ENCODE results near the gene SEMA6C.

The SEMA6C gene

GRCh38 chr1:151187205-151187604, 40.8 kb upstream of the SEMA6C start:
- no peak overlapping the region for H3K9ac ChIP-seq (ENCODE audit: low read length)
- no peaks in the 10 kb centered on the region for H3K9me3 ChIP-seq (ENCODE audit: insufficient read depth, low read length)
- H3K27ac ChIP-seq (ENCODE audit: low read depth, low read length): no peak overlapping the region
- no peak overlapping the region for H3K4me3 ChIP-seq (ENCODE audit: insufficient read depth, low read length, poor library complexity, severe bottlenecking)
- H3K27me3 ChIP-seq (ENCODE audit: low read length): no peaks in the 10 kb centered on the region
- H3K9me2 ChIP-seq (replicated peaks; ENCODE audit: insufficient read depth, low read length): no peaks in the 10 kb centered on the region
- H2AFZ ChIP-seq (ENCODE audit: low read depth, low read length, severe bottlenecking): no peak overlapping the region
- H4K20me1 ChIP-seq (ENCODE audit: low read depth, low read length): no peaks in the 10 kb centered on the region
- no peak overlapping the region for H3K4me2 ChIP-seq (ENCODE audit: low read depth, low read length, poor library complexity, severe bottlenecking)
- H3K79me2 ChIP-seq (ENCODE audit: insufficient read depth, low read length): peaks cover 33% of the 10 kb centered on the region
- H3F3A ChIP-seq (ENCODE audit: insufficient read depth): no peaks in the 10 kb centered on the region
- H3K36me3 ChIP-seq (ENCODE audit: low read length): peaks cover 7% of the 10 kb centered on the region; the same call in 1 of the 2 replicates
- TF ChIP-seq CTCF (IDR thresholded peaks at IDR 0.05; ENCODE audit: insufficient read depth, low read length, poor library complexity, severe bottlenecking) (no peak), EZH2phosphoT487 (conservative IDR thresholded peaks at IDR 0.05; ENCODE audit: low read length) (no peak)

GRCh38 chr1:151184211-151184610, 37.8 kb upstream of the SEMA6C start:
- Histone ChIP-seq H3K27me3 (ENCODE audit: low read length) (no peaks in the 10 kb centered on the region), H3K9me2 (replicated peaks; ENCODE audit: insufficient read depth, low read length) (no peaks in the 10 kb centered on the region), H3K27ac (ENCODE audit: low read depth, low read length) (no peak overlapping the region), H3K79me2 (ENCODE audit: insufficient read depth, low read length) (peaks cover 26% of the 10 kb centered on the region), H3K4me3 (ENCODE audit: insufficient read depth, low read length, poor library complexity, severe bottlenecking) (no peak overlapping the region), H3K36me3 (ENCODE audit: low read length) (peaks cover 7% of the 10 kb centered on the region; the same call in 1 of the 2 replicates), H3K4me2 (ENCODE audit: low read depth, low read length, poor library complexity, severe bottlenecking) (no peak overlapping the region), H3K9ac (ENCODE audit: low read length) (no peak overlapping the region), H2AFZ (ENCODE audit: low read depth, low read length, severe bottlenecking) (no peak overlapping the region), H3F3A (ENCODE audit: insufficient read depth) (no peaks in the 10 kb centered on the region), H3K9me3 (ENCODE audit: insufficient read depth, low read length) (no peaks in the 10 kb centered on the region), H4K20me1 (ENCODE audit: low read depth, low read length) (no peaks in the 10 kb centered on the region)
- TF ChIP-seq EZH2phosphoT487 (conservative IDR thresholded peaks at IDR 0.05; ENCODE audit: low read length) (no peak), CTCF (IDR thresholded peaks at IDR 0.05; ENCODE audit: insufficient read depth, low read length, poor library complexity, severe bottlenecking) (no peak)

GRCh38 chr1:151176514-151177045, 30.1 kb upstream of the SEMA6C start:
- Histone ChIP-seq H3K9me2 (replicated peaks; ENCODE audit: insufficient read depth, low read length) (no peaks in the 10 kb centered on the region), H3K36me3 (ENCODE audit: low read length) (peaks cover 3% of the 10 kb centered on the region; the same call in 1 of the 2 replicates), H3K4me2 (ENCODE audit: low read depth, low read length, poor library complexity, severe bottlenecking) (no peak overlapping the region), H3F3A (ENCODE audit: insufficient read depth) (no peaks in the 10 kb centered on the region), H2AFZ (ENCODE audit: low read depth, low read length, severe bottlenecking) (no peak overlapping the region), H3K27ac (ENCODE audit: low read depth, low read length) (no peak overlapping the region), H3K9me3 (ENCODE audit: insufficient read depth, low read length) (no peaks in the 10 kb centered on the region), H3K79me2 (ENCODE audit: insufficient read depth, low read length) (no peaks in the 10 kb centered on the region), H4K20me1 (ENCODE audit: low read depth, low read length) (no peaks in the 10 kb centered on the region), H3K27me3 (ENCODE audit: low read length) (no peaks in the 10 kb centered on the region), H3K4me3 (ENCODE audit: insufficient read depth, low read length, poor library complexity, severe bottlenecking) (no peak overlapping the region), H3K9ac (ENCODE audit: low read length) (no peak overlapping the region)
- TF ChIP-seq EZH2phosphoT487 (conservative IDR thresholded peaks at IDR 0.05; ENCODE audit: low read length) (no peak), CTCF (IDR thresholded peaks at IDR 0.05; ENCODE audit: insufficient read depth, low read length, poor library complexity, severe bottlenecking) (no peak)

Data from SU-DHL-6 (cell line).